ENCODE results near the gene PPP5C.

PPP5C gene

DNA sequence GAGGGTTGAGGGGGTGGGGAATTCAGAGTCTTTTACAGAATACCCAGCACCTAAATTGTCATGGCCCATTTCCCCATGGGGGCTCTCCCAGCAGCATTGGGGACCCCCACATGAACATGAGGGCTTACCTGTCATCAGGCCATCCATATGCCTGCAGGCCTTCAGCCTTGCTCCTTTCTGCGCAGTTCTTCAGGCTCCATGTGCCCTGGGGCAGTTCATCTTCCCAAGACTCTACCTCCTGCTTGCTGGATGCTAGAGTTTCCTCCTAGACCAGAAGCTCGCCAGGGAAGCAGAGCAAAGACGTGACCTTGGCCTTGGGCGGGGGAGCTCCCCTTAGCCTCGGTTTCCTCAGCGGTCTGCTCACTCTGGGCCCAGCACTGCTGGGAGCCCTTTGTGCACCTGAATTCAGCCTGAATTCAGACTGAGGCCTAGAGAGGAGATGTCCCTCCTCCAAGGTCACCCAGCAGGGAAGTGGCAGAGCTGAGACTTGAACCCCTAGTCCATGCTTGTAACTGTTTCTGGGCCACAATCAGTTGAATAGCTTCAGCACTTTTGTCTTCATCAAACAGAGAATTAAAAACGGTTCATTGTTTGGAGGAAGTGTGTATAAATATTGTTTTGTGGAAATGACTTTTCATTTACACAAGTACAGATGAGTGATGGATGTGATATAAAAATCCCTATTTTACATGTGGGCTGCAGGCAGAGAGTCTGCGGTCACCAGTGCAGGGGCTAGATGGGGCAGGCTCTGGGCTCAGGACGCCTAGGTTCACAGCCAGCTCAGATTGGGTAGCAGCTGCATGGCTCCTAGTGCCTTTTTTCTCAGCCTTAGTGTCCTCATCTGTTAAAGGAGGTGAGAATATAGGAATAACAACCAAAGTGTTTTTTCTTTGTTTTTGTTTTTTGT is 9.5 kb downstream of the PPP5C start:
- no peak overlapping the region for H3K27ac ChIP-seq
- TF ChIP-seq, protein P1, sequence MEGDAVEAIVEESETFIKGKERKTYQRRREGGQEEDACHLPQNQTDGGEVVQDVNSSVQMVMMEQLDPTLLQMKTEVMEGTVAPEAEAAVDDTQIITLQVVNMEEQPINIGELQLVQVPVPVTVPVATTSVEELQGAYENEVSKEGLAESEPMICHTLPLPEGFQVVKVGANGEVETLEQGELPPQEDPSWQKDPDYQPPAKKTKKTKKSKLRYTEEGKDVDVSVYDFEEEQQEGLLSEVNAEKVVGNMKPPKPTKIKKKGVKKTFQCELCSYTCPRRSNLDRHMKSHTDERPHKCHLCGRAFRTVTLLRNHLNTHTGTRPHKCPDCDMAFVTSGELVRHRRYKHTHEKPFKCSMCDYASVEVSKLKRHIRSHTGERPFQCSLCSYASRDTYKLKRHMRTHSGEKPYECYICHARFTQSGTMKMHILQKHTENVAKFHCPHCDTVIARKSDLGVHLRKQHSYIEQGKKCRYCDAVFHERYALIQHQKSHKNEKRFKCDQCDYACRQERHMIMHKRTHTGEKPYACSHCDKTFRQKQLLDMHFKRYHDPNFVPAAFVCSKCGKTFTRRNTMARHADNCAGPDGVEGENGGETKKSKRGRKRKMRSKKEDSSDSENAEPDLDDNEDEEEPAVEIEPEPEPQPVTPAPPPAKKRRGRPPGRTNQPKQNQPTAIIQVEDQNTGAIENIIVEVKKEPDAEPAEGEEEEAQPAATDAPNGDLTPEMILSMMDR (IDR thresholded peaks at IDR 0.05): no peak
- TF ChIP-seq ZFX (IDR thresholded peaks at IDR 0.05; ENCODE audit: borderline replicate concordance): no peak

DNA sequence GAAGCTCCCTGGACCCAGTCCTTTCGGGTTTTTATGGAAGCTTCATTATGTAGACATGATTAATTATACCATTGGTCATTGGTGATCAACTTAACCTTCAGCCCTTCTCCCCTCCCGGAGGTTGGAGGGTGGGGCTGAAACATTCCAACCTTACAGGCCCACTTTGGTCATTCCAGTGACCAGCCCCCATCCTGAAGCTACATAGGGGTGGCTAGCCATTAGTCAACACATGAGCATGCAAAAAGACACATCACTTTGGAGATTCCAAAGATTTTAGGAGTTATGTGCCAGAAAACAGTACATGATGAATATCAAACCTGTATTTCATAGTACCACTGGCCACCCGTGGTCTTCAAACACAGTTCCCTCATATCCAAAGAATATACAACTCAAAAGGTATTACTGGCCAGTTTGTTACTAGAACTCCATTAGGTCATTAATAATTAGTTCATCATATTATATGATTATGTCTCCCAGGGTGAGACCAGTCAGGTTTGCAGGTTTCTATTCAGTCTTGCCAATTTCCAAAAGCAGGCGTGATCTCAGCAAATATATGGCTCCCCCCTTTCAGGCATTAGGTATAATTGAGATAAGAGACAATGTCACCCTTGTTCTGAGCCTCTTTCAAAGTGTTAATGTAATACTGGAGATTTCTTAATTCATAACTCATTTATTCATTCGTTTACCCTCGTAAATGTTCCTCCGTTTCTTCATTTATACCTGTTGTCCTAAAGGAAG is 11.1 kb downstream of the PPP5C start:
- no peak overlapping the region for H3K27ac ChIP-seq
- TF ChIP-seq, protein P1 (IDR thresholded peaks at IDR 0.05): no peak
- no peak for TF ChIP-seq ZFX (IDR thresholded peaks at IDR 0.05; ENCODE audit: borderline replicate concordance)

DNA sequence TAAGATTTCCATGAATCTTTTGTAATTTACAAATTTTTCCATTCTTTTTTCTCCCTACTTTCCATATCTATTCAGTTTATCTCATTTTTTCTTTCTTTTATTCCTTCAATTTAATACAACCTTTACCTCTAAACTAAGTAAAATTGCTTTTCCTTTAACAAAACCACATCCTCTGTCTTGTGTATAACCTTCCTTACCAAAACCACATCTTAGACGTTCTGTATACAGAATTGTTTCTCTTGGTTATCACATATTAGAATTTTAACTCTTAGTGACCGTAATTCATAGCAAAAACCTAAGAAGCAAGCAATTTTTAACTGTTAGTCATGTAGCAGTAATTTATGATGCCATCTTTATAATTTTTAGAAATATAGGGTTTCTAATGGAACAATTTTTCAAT is 15.0 kb downstream of the PPP5C start:
- TF ChIP-seq, protein P1 (IDR thresholded peaks at IDR 0.05): no peak
- TF ChIP-seq ZFX (IDR thresholded peaks at IDR 0.05; ENCODE audit: borderline replicate concordance): no peak
- no peak overlapping the region for H3K27ac ChIP-seq

DNA sequence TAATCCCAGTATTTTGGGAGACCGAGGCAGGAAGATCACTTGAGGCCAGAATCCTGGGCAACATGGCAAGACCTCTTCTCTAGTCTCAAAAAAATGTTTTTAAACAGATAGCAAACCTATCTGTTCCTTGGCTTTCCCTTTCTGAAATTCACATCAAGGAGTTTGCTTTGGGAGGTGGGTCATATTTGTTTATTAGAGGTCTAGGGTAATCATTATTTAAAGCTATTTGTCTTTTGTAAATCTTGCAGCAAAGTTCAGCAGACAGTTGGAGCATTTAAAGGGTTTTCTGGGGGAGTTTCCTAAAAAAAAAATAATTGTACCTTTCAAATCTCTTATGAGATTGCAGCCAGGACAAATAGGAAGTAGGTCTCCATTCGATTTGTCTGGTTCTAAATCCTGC is 17.5 kb downstream of the PPP5C start:
- H3K27ac ChIP-seq: no peak overlapping the region
- TF ChIP-seq ZFX (IDR thresholded peaks at IDR 0.05; ENCODE audit: borderline replicate concordance): no peak
- TF ChIP-seq, protein P1 (IDR thresholded peaks at IDR 0.05): no peak

DNA sequence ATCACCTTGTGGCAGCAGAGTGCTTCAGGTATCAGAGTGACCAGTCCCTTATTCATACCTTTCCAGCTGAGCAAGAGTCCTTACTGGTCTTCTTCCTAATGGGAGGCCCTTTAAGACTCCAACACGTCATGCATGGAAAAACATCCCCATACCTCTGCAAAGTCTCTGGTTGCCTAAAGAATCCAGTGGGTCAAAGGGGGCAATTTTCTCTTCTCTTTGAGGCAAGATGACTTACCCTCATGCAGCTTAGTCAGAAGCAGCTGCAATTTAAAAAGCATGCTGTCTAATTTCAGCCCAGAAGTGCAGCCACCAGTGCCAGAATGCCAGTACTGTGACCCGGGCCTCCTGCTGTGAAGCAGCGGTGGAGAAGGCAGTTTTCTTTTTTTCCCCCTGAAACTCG is 18.7 kb downstream of the PPP5C start:
- TF ChIP-seq, protein P1 (IDR thresholded peaks at IDR 0.05): no peak
- no peak for TF ChIP-seq ZFX (IDR thresholded peaks at IDR 0.05; ENCODE audit: borderline replicate concordance)
- no peak overlapping the region for H3K27ac ChIP-seq

DNA sequence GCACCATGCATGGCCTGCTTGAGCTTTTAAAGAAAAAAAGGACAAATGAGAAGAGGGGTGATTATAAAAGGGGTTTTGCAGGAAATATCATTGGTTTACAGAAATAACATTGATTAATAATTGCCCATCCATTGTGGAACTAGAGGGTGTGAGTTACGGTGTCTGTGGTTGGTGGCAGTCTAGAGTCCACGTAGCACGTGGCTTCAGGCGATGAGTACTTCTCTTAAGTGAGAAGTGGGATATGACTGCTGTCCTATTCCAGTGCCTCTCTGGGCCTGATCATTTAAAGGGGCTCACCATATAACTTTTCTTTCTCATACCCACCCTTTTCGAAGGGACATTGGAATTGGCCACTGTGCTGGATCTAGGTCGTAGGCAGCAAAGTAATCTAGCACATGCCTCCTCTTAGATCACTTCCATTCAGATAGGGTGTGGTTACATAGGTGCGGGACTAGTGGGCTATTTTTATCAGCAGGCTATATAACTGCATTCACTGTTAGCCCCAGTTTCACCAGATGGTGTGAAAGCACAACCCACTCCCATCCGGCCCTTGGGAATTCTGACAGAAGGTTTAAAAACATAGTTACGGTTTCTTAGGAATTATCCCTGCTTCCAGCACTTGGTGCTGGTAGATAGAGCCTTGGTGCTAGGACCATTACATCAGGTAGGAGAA is 19.9 kb downstream of the PPP5C start:
- TF ChIP-seq, protein P1 (IDR thresholded peaks at IDR 0.05): no peak
- TF ChIP-seq ZFX (IDR thresholded peaks at IDR 0.05; ENCODE audit: borderline replicate concordance): no peak
- H3K27ac ChIP-seq: no peak overlapping the region
